H1 (cell line): ENCODE results near the gene CCDC78. TPM values are rescaled to one million over a fixed set of nuclear protein-coding genes. Genes with fewer than 3 reads are reported as not detected.

Experiments
- ATF3 ChIP-seq: IDR thresholded peaks from 2 replicates; pipeline ENCODE4 v1.6.1; 2011; ENCODE audit warnings: low read depth, mild to moderate bottlenecking, low read length; ENCODE audit not compliant: insufficient read depth
- BACH1 ChIP-seq: IDR thresholded peaks from 2 replicates; pipeline ENCODE4 v1.6.1; 2012; ENCODE audit warnings: low read length, improper control_type of control experiment
- CHD2 ChIP-seq: IDR thresholded peaks from 2 replicates; pipeline ENCODE4 v1.6.1; 2012; ENCODE audit warnings: low read length, improper control_type of control experiment
- CHD7 ChIP-seq: fragments of 300-600 bp; sonication (generic); IDR thresholded peaks from 2 replicates; pipeline ENCODE4 v1.7.1; 2012; ENCODE audit warnings: low read length, moderate library complexity, mild to moderate bottlenecking, inconsistent platforms; ENCODE audit not compliant: insufficient replicate concordance
- FOSL1 ChIP-seq: IDR thresholded peaks from 2 replicates; pipeline ENCODE4 v1.6.1; 2011; ENCODE audit warnings: mild to moderate bottlenecking, low read depth, low read length, moderate library complexity; ENCODE audit not compliant: insufficient read depth
- KDM1A ChIP-seq: fragments of 200-600, 300-600 bp; sonication (generic); IDR thresholded peaks from 2 replicates; pipeline ENCODE4 v1.7.1; 2016; ENCODE audit warnings: mild to moderate bottlenecking, low read length, borderline replicate concordance
- MAFK ChIP-seq: IDR thresholded peaks from 2 replicates; pipeline ENCODE4 v1.6.1; 2012; ENCODE audit warnings: low read depth, mild to moderate bottlenecking, improper control_type of control experiment, low read length
- POU5F1 ChIP-seq: IDR thresholded peaks from 2 replicates; pipeline ENCODE4 v1.6.1; 2011; ENCODE audit warnings: low read depth, mild to moderate bottlenecking, low read length, moderate library complexity
- TAF7 ChIP-seq: optimal IDR thresholded peaks from 2 replicates; pipeline ENCODE3; 2011; ENCODE audit warnings: low read depth, mild to moderate bottlenecking, inconsistent platforms, low read length, moderate library complexity, borderline replicate concordance
- polyA plus RNA-seq, 7 experiments: library from polyadenylated mRNA; depleted of rRNA in 3 of 7; stranded (reverse) in 5 of 7; unstranded in 2 of 7; fragments of >200 nt in 5 of 7; fragments of 200-250 nt in 2 of 7; gene quantifications; 1 replicate in 5 of 7; 2 replicates in 1 of 7; 4 replicates in 1 of 7; pipeline versions ENCODE4 v1.2.1 to v1.2.3, GENCODE V29; 2011 to 2013; ENCODE audit warnings: missing spikeins in 2 of 7, mixed read lengths in 2 of 7
- total RNA-seq: library from RNA; stranded (reverse); fragmentation: NEBNext Ultra II Directional; extraction: Animal tissue kit (Norgen Biotek cat#: 25700); gene quantifications from 2 replicates; pipeline ENCODE4 v1.2.1, GENCODE V29; 2021

Gene CCDC78
- total and polyA plus RNA-seq, 2 of the 8 experiments (the other 6 are each of a cell fraction or from before 2014, with no cell fraction given) = 7.1 to 8.5 TPM

- TF ChIP-seq CHD7 = no peak
- TF ChIP-seq BACH1 = no peak
- TF ChIP-seq MAFK = no peak
- TF ChIP-seq ATF3 = no peak
- no peak for TF ChIP-seq CHD2
- no peak for TF ChIP-seq KDM1A
- no peak for TF ChIP-seq POU5F1
- no peak for TF ChIP-seq FOSL1
- TF ChIP-seq TAF7 = no peak
- TF ChIP-seq, all 59 proteins: peak for 0
These were observed 53.4 kb downstream of the CCDC78 start (continued) for GRCh38 chr16:672851-673250.
